ENCODE data around the gene DCLRE1B.

DNA sequence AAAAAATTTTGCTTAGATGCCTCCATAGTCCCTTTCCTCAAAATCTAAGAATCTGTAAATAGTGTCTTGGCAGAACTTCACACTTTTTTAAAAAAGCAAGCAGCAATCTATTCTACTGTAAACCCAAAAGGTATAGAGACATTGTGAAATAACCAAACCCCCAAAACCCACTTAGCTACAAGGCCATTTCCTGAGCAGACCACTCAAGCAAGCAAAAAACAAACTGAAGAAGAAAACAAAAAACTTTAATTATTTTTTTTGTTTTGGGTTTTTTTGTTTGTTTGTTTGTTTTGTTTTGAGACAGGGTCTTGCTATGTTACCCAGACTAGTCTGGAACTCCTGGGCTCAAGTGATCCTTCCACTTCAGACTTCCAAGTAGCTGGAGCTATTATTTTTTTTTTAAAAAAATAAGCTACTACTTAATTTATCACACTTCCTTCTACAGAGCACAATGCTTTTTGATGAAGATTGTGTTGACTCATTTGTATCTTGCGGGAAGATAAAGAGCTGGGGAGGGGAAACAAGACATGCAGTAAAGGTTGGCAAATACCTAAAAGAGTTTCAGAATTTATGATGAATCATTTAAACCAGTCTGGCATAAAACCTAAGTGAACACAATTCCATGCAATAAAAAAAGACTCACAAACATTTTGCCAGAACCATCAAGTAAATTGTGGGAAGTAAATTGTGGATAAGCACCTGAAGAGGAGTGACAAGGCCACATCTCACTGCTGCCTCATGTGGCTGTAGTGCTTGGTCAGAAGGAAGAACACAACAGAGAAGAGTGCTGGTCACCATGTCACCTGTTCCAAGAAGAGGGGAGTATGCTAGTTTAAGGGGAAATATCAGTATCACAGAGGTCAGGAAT, 30.9 kb upstream of the DCLRE1B start:
- TF ChIP-seq CTCF (IDR thresholded peaks at IDR 0.05) (no peak), POLR2A (IDR thresholded peaks at IDR 0.05) (no peak)

All from tibial nerve (tissue), 3 donors.